Measurements from ENCODE around the gene LARP4. TPM values are rescaled to one million over a fixed set of nuclear protein-coding genes. Genes with fewer than 3 reads are reported as not detected.
A peak's percentile ranks its signal among the peaks of the same experiment; 100 is the strongest.

Gene LARP4
- 38.9 to 40.4 TPM (median 39.2 TPM) in 3 replicates for total RNA-seq
- long read RNA-seq, full-length matches to known transcripts: 4 of 13 reads
- long read RNA-seq, partial matches to known transcripts: 2 of 13 reads
- long read RNA-seq, other reads (novel, unspliced or antisense): 7 of 13 reads

- peak within 1 kb of the TSS; percentile 93 for H3K4me3 Mint-ChIP-seq (ENCODE audit: unreplicated experiment)
- no peaks in the 10 kb centered on the region for H3K9me3 Mint-ChIP-seq (ENCODE audit: low read depth)
- peak within 1 kb of the TSS; percentile 96 for H3K27ac Mint-ChIP-seq (ENCODE audit: unreplicated experiment)
- TF ChIP-seq CTCF (IDR thresholded peaks at IDR 0.05): no peak
- H3K36me3 Mint-ChIP-seq (ENCODE audit: low read depth): no peaks in the 10 kb centered on the region
- DNase-seq (ENCODE audit: low spot score): peak; percentile 98
- no peaks in the 10 kb centered on the region for H3K27me3 Mint-ChIP-seq (ENCODE audit: low read depth)
- peaks cover 49% of the 10 kb centered on the region for H3K4me1 Mint-ChIP-seq (ENCODE audit: low read depth)
Measured at GRCh38 chr12:50400638-50401499, at the start of gene LARP4. Gene LARP4, plus strand, starts transcription at chr12:50400885. Its CDS starts 126 bp downstream, at chr12:50401011.

- Mint-ChIP-seq H3K27me3 (ENCODE audit: low read depth) (no peaks in the 10 kb centered on the region), H3K36me3 (ENCODE audit: low read depth) (no peaks in the 10 kb centered on the region), H3K9me3 (ENCODE audit: low read depth) (no peaks in the 10 kb centered on the region), H3K4me3 (ENCODE audit: unreplicated experiment) (no peak overlapping the region), H3K27ac (ENCODE audit: unreplicated experiment) (no peak overlapping the region), H3K4me1 (ENCODE audit: low read depth) (peaks cover 5% of the 10 kb centered on the region)
- TF ChIP-seq CTCF (IDR thresholded peaks at IDR 0.05): no peak
- no peak for DNase-seq (ENCODE audit: low spot score)
Measured at GRCh38 chr12:50351120-50352043, 49.3 kb upstream of the LARP4 start.

- no peak for DNase-seq (ENCODE audit: low spot score)
- Mint-ChIP-seq H3K4me3 (ENCODE audit: unreplicated experiment) (no peak overlapping the region), H3K36me3 (ENCODE audit: low read depth) (no peaks in the 10 kb centered on the region), H3K4me1 (ENCODE audit: low read depth) (peaks cover 5% of the 10 kb centered on the region), H3K27ac (ENCODE audit: unreplicated experiment) (no peak overlapping the region), H3K27me3 (ENCODE audit: low read depth) (no peaks in the 10 kb centered on the region), H3K9me3 (ENCODE audit: low read depth) (no peaks in the 10 kb centered on the region)
- no peak for TF ChIP-seq CTCF (IDR thresholded peaks at IDR 0.05)
Measured at GRCh38 chr12:50353404-50353803, 47.3 kb upstream of the LARP4 start.

- no peak overlapping the region for H3K4me3 Mint-ChIP-seq (ENCODE audit: unreplicated experiment)
- H3K36me3 Mint-ChIP-seq (ENCODE audit: low read depth): no peaks in the 10 kb centered on the region
- no peaks in the 10 kb centered on the region for H3K9me3 Mint-ChIP-seq (ENCODE audit: low read depth)
- no peaks in the 10 kb centered on the region for H3K27me3 Mint-ChIP-seq (ENCODE audit: low read depth)
- DNase-seq (ENCODE audit: low spot score): no peak
- H3K4me1 Mint-ChIP-seq (ENCODE audit: low read depth): peaks cover 5% of the 10 kb centered on the region
- TF ChIP-seq CTCF (IDR thresholded peaks at IDR 0.05): no peak
- H3K27ac Mint-ChIP-seq (ENCODE audit: unreplicated experiment): no peak overlapping the region
Measured at GRCh38 chr12:50353869-50354593, 46.7 kb upstream of the LARP4 start.

Measured in chondrocyte (in vitro differentiated cells).